Neural cell (in vitro differentiated cells): ENCODE data around the gene PPP1R12C. TPM values are rescaled to one million over a fixed set of nuclear protein-coding genes. Genes with fewer than 3 reads are reported as not detected.

Source experiments
- H2AFZ ChIP-seq: fragments of 200-600, 300-800 bp; sonication (generic), shearing (Covaris generic); 2 replicates; pipeline ENCODE4 v1.6.0; 2014; ENCODE audit warnings: low read depth, mild to moderate bottlenecking, antibody characterized with exemption, low read length, moderate library complexity
- H3F3A ChIP-seq: fragments of 200-600 bp; shearing (Covaris generic); 2 replicates; pipeline ENCODE4 v1.6.1; 2016; ENCODE audit warnings: mild to moderate bottlenecking, moderate library complexity, mixed read lengths, antibody characterized with exemption, low read length; ENCODE audit not compliant: insufficient read depth, poor library complexity, severe bottlenecking
- H3K27ac ChIP-seq: fragments of 200-600, 300-800 bp; sonication (generic), shearing (Covaris generic); 2 replicates; pipeline ENCODE4 v1.5.1; 2014; ENCODE audit warnings: mild to moderate bottlenecking, low read length, moderate library complexity
- H3K27me3 ChIP-seq: fragments of 300-800, 200-600 bp; sonication (generic), shearing (Covaris generic); 2 replicates; pipeline ENCODE4 v1.6.0; 2014; ENCODE audit warnings: mild to moderate bottlenecking, low read depth, low read length, moderate library complexity; ENCODE audit not compliant: insufficient read depth
- H3K36me3 ChIP-seq: fragments of 300-800, 200-600 bp; sonication (generic), shearing (Covaris generic); 2 replicates; pipeline ENCODE4 v1.5.1; 2014; ENCODE audit warnings: mild to moderate bottlenecking, antibody characterized with exemption, low read length, moderate library complexity; ENCODE audit not compliant: insufficient read depth
- H3K4me2 ChIP-seq: fragments of 300-800, 200-600 bp; sonication (generic), shearing (Covaris generic); 2 replicates; pipeline ENCODE4 v1.6.0; 2014; ENCODE audit warnings: mild to moderate bottlenecking, low read length
- H3K4me3 ChIP-seq: fragments of 300-800, 200-600 bp; sonication (generic), shearing (Covaris generic); 2 replicates; pipeline ENCODE4 v1.5.1; 2014; ENCODE audit warnings: mild to moderate bottlenecking, low read length, moderate library complexity
- H3K79me2 ChIP-seq: fragments of 200-600 bp; shearing (Covaris generic); replicated peaks from 2 replicates; pipeline ENCODE4 v1.6.0; 2014; ENCODE audit warnings: mild to moderate bottlenecking, low read length, moderate library complexity; ENCODE audit not compliant: insufficient read depth
- H3K9ac ChIP-seq: fragments of 300-800, 200-600 bp; sonication (generic), shearing (Covaris generic); 2 replicates; pipeline ENCODE4 v1.6.1; 2016; ENCODE audit warnings: mild to moderate bottlenecking, low read length, mixed read lengths
- H3K9me2 ChIP-seq: fragments of 200-600 bp; shearing (Covaris generic); 2 replicates; pipeline ENCODE4 v1.6.1; 2016; ENCODE audit warnings: mild to moderate bottlenecking, low read length, mixed read lengths; ENCODE audit not compliant: insufficient read depth
- H3K9me3 ChIP-seq: fragments of 200-600, 300-800 bp; sonication (generic), shearing (Covaris generic); 2 replicates; pipeline ENCODE4 v1.6.1; 2016; ENCODE audit warnings: mild to moderate bottlenecking, mixed run types, low read length, moderate library complexity, mixed read lengths
- H4K20me1 ChIP-seq: fragments of 200-600 bp; shearing (Covaris generic); 2 replicates; pipeline ENCODE4 v1.6.1; 2016; ENCODE audit warnings: mild to moderate bottlenecking, mixed run types; ENCODE audit not compliant: insufficient read depth
- CTCF ChIP-seq: fragments of 450-650 bp; IDR thresholded peaks from 2 replicates; pipeline ENCODE4 v1.5.1; 2014; ENCODE audit warnings: antibody characterized with exemption, mild to moderate bottlenecking, moderate library complexity; ENCODE audit not compliant: poor library complexity, severe bottlenecking
- EP300 ChIP-seq: fragments of 450-650 bp; conservative IDR thresholded peaks from 2 replicates; pipeline ENCODE4 v1.6.1; 2014; ENCODE audit warnings: antibody characterized with exemption, mild to moderate bottlenecking, moderate library complexity; ENCODE audit not compliant: poor library complexity, severe bottlenecking
- EZH2 ChIP-seq: fragments of 200-600, 300-800 bp; shearing (Covaris generic), sonication (generic); IDR thresholded peaks from 2 replicates; pipeline ENCODE4 v1.6.1; 2014; ENCODE audit warnings: antibody characterized with exemption, low read length, borderline replicate concordance, mild to moderate bottlenecking; ENCODE audit not compliant: insufficient read depth, poor library complexity, severe bottlenecking
- MXI1 ChIP-seq: fragments of 450-650 bp; conservative IDR thresholded peaks from 2 replicates; pipeline ENCODE4 v1.6.1; 2014; ENCODE audit warnings: antibody characterized with exemption, mild to moderate bottlenecking; ENCODE audit not compliant: poor library complexity, severe bottlenecking
- POLR2AphosphoS5 ChIP-seq: IDR thresholded peaks from 2 replicates; pipeline ENCODE4 v1.6.1; 2012
- RAD21 ChIP-seq: fragments of 450-650 bp; conservative IDR thresholded peaks from 2 replicates; pipeline ENCODE4 v1.6.1; 2014; ENCODE audit warnings: antibody characterized with exemption, mild to moderate bottlenecking, moderate library complexity
- REST ChIP-seq: IDR thresholded peaks from 2 replicates; pipeline ENCODE4 v1.6.1; 2012; ENCODE audit warnings: borderline replicate concordance
- SMC3 ChIP-seq: fragments of 450-650 bp; conservative IDR thresholded peaks from 2 replicates; pipeline ENCODE4 v1.6.1; 2014; ENCODE audit warnings: antibody characterized with exemption, mild to moderate bottlenecking, moderate library complexity; ENCODE audit not compliant: poor library complexity
- TAF1 ChIP-seq: IDR thresholded peaks from 2 replicates; pipeline ENCODE4 v1.6.1; 2012; ENCODE audit warnings: low read depth
- polyA plus RNA-seq: library from polyadenylated mRNA; depleted of rRNA; stranded (reverse); fragments of >200 nt; gene quantifications from 2 replicates; pipeline ENCODE4 v1.2.3, GENCODE V29; 2014

PPP1R12C gene
- polyA plus RNA-seq, 1 donor from 2014 or later: 109 TPM

- H3K4me3 ChIP-seq: no peak overlapping the region
- H3K27ac ChIP-seq: no peak overlapping the region
- peaks cover 8% of the 10 kb centered on the region for H3K36me3 ChIP-seq
- H3K9me2 ChIP-seq: no peaks in the 10 kb centered on the region
- H3K9ac ChIP-seq: no peak overlapping the region
- H3K4me2 ChIP-seq: no peak overlapping the region
- no peaks in the 10 kb centered on the region for H3K79me2 ChIP-seq
- H3K27me3 ChIP-seq: no peaks in the 10 kb centered on the region
- no peaks in the 10 kb centered on the region for H3F3A ChIP-seq
- no peaks in the 10 kb centered on the region for H3K9me3 ChIP-seq
- no peaks in the 10 kb centered on the region for H4K20me1 ChIP-seq
- TF ChIP-seq EZH2 (no peak), REST (no peak), CTCF (no peak), SMC3 (no peak), EP300 (no peak), POLR2AphosphoS5 (no peak), TAF1 (no peak), RAD21 (no peak), MXI1 (no peak)
- H2AFZ ChIP-seq: no peak overlapping the region
Measured at GRCh38 chr19:55053735-55054134, 63.7 kb downstream of the PPP1R12C start.

GRCh38 chr19:55050749-55051532, 66.5 kb downstream of the PPP1R12C start:
- H3K27ac ChIP-seq: no peak overlapping the region
- no peaks in the 10 kb centered on the region for H3K27me3 ChIP-seq
- no peak overlapping the region for H3K9ac ChIP-seq
- H3K9me3 ChIP-seq: no peaks in the 10 kb centered on the region
- H3K9me2 ChIP-seq: no peaks in the 10 kb centered on the region
- TF ChIP-seq EP300 (no peak), TAF1 (no peak), SMC3 (no peak), REST (no peak), EZH2 (no peak)
- H3K79me2 ChIP-seq: no peaks in the 10 kb centered on the region
- H3F3A ChIP-seq: no peaks in the 10 kb centered on the region
- H3K4me3 ChIP-seq: no peak overlapping the region
- no peaks in the 10 kb centered on the region for H4K20me1 ChIP-seq
- no peak overlapping the region for H3K4me2 ChIP-seq
- H2AFZ ChIP-seq: no peak overlapping the region
- no peaks in the 10 kb centered on the region for H3K36me3 ChIP-seq
